GM19099 (cell line): ENCODE results near the gene NPR1.

Experiments used
- POLR2A ChIP-seq: IDR thresholded peaks from 3 replicates; pipeline ENCODE4 v1.6.1; 2011; ENCODE audit warnings: low read depth; ENCODE audit not compliant: insufficient read length; ENCODE audit errors: extremely low read depth

The NPR1 gene

GRCh38 chr1:153688276-153688675 is 9.8 kb downstream of the NPR1 start:
- no peak for TF ChIP-seq POLR2A

GRCh38 chr1:153688736-153689328 is 10.3 kb downstream of the NPR1 start:
- TF ChIP-seq POLR2A: no peak

- no peak for TF ChIP-seq POLR2A
These were observed 15.0 kb downstream of the NPR1 start for GRCh38 chr1:153693466-153693865.

- no peak for TF ChIP-seq POLR2A
These were observed 18.3 kb downstream of the NPR1 start for GRCh38 chr1:153696741-153697140.

GRCh38 chr1:153697191-153698019 is 18.9 kb downstream of the NPR1 start:
- no peak for TF ChIP-seq POLR2A

GRCh38 chr1:153698020-153698922 is 19.8 kb downstream of the NPR1 start:
- peak; percentile 19 for TF ChIP-seq POLR2A

- no peak for TF ChIP-seq POLR2A
These were observed 20.6 kb downstream of the NPR1 start for GRCh38 chr1:153698923-153699714.

- no peak for TF ChIP-seq POLR2A
These were observed 21.3 kb downstream of the NPR1 start for GRCh38 chr1:153699768-153700167.

GRCh38 chr1:153705484-153705883 is 27.0 kb downstream of the NPR1 start:
- no peak for TF ChIP-seq POLR2A

GRCh38 chr1:153711026-153711425 is 32.5 kb downstream of the NPR1 start:
- no peak for TF ChIP-seq POLR2A

- no peak for TF ChIP-seq POLR2A
These were observed 38.8 kb downstream of the NPR1 start for GRCh38 chr1:153717330-153717729.

- TF ChIP-seq POLR2A: no peak
These were observed 45.2 kb downstream of the NPR1 start for GRCh38 chr1:153723687-153724086.

GRCh38 chr1:153727463-153728304 is 49.2 kb downstream of the NPR1 start, which contains the start of gene INTS3:
Gene INTS3, plus strand, starts transcription at chr1:153728050. Its CDS starts 585 bp downstream, at chr1:153728635.
- peak; percentile 83 for TF ChIP-seq POLR2A
